HCT116 (cell line): ENCODE data around the gene TCIRG1. TPM values are rescaled to one million over a fixed set of nuclear protein-coding genes. Genes with fewer than 3 reads are reported as not detected.

ENCODE experiments used
- ATAC-seq: fragments of 200-7000 bp; cut with Tn5 transposase; 2 replicates; pipeline ENCODE4 v1.9.1; 2020; ENCODE audit warnings: mild to moderate bottlenecking, moderate library complexity
- BruUV-seq: library from RNA; stranded (reverse); fragments of 400-500 nt; replicated peaks from 2 replicates; lab custom pipeline; 2021; lab: Mats Ljungman, UMichigan
- CTCF ChIA-PET: fragments of 300-600 bp; sonication (Branson Sonifier 250); formaldehyde crosslinking; loops from one replicate; lab custom pipeline; 2021; ENCODE audit warnings: antibody characterized with exemption; lab: Charles Lee
- POLR2A ChIA-PET: fragments of 300-600, 350-600 bp; sonication (Branson Sonifier 250); formaldehyde crosslinking; loops from one replicate; lab custom pipeline; 2021; ENCODE audit warnings: antibody characterized with exemption; lab: Charles Lee
- RAD21 ChIA-PET, 2 experiments: fragments of 300-600 bp; sonication (Branson Sonifier 250); formaldehyde crosslinking; loops; one replicate each; lab custom pipeline; 2023; ENCODE audit warnings: low total read pairs in 2 of 2; ENCODE audit not compliant: uncharacterized antibody in 2 of 2, unreplicated experiment in 2 of 2, low non-redundant PET in 1 of 2; lab: Charles Lee
- DNase-seq: peaks from one replicate; pipeline ENCODE4 v3.0.0-alpha.2; 2010; ENCODE audit warnings: low read depth, low spot score
- H2AFZ ChIP-seq: fragments of 200-600 bp; shearing (Covaris generic), sonication (generic); 2 replicates; pipeline ENCODE4 v1.6.1; 2017; ENCODE audit warnings: low read depth, mixed run types, mixed read lengths, antibody characterized with exemption, low read length; ENCODE audit not compliant: poor library complexity, severe bottlenecking
- H3K27ac ChIP-seq: 2 replicates; pipeline ENCODE4 v1.5.1; 2012; ENCODE audit warnings: low read depth, low read length
- H3K27me3 ChIP-seq: fragments of 200-600 bp; sonication (generic); 2 replicates; pipeline ENCODE4 v1.6.1; 2016; ENCODE audit warnings: mixed run types, low read length, mixed read lengths; ENCODE audit not compliant: insufficient read depth
- H3K36me3 ChIP-seq, 2 experiments: fragments of 200-500 bp in 1 of 2; fragments of 200-600 bp in 1 of 2; sonication (Bioruptor generic) in 1 of 2; sonication (generic) in 1 of 2; 2 replicates each; pipeline versions ENCODE4 v1.5.1 to v1.6.1; 2014 to 2016; ENCODE audit warnings: low read length in 2 of 2, inconsistent platforms in 1 of 2, mixed read lengths in 1 of 2, mixed run types in 1 of 2; ENCODE audit not compliant: insufficient read depth in 2 of 2, control insufficient read depth in 1 of 2
- H3K4me1 ChIP-seq, 2 experiments: fragments of 200-600 bp in 1 of 2; sonication (generic) in 1 of 2; 2 replicates each; pipeline versions ENCODE4 v1.5.1 to v1.6.1; 2012 to 2017; ENCODE audit warnings: low read length in 2 of 2, inconsistent platforms in 1 of 2, mild to moderate bottlenecking in 1 of 2, mixed read lengths in 1 of 2, mixed run types in 1 of 2, moderate library complexity in 1 of 2; ENCODE audit not compliant: insufficient read depth in 2 of 2, control insufficient read depth in 1 of 2
- H3K4me2 ChIP-seq: fragments of 200-600 bp; sonication (generic); 2 replicates; pipeline ENCODE4 v1.6.1; 2017; ENCODE audit warnings: mixed run types, low read length, mixed read lengths
- H3K4me3 ChIP-seq, 2 experiments: fragments of 200-600 bp in 1 of 2; sonication (generic) in 1 of 2; replicated peaks in 1 of 2; 2 replicates each; pipeline ENCODE4 v1.5.1; 2011 to 2016; ENCODE audit warnings: low read length in 2 of 2, control low read depth in 1 of 2, low read depth in 1 of 2, mild to moderate bottlenecking in 1 of 2, mixed read lengths in 1 of 2, mixed run types in 1 of 2
- H3K79me2 ChIP-seq: fragments of 200-600 bp; sonication (generic); 2 replicates; pipeline ENCODE4 v1.6.1; 2017; ENCODE audit warnings: mild to moderate bottlenecking, mixed run types, low read length, moderate library complexity, mixed read lengths; ENCODE audit not compliant: insufficient read depth
- H3K9ac ChIP-seq: fragments of 200-600 bp; sonication (generic); 2 replicates; pipeline ENCODE4 v1.6.1; 2016; ENCODE audit warnings: low read length, mixed read lengths
- H3K9me2 ChIP-seq: fragments of 200-600 bp; sonication (generic), shearing (Covaris generic); 2 replicates; pipeline ENCODE4 v1.6.1; 2017; ENCODE audit warnings: mixed run types, mild to moderate bottlenecking, moderate library complexity; ENCODE audit not compliant: insufficient read depth
- H3K9me3 ChIP-seq, 2 experiments: fragments of 200-500 bp in 1 of 2; fragments of 200-600 bp in 1 of 2; sonication (Bioruptor generic) in 1 of 2; sonication (generic) in 1 of 2; 2 replicates each; pipeline ENCODE4 v1.6.1; 2014 to 2017; ENCODE audit warnings: low read length in 2 of 2, mixed read lengths in 2 of 2, inconsistent platforms in 1 of 2, low read depth in 1 of 2, mild to moderate bottlenecking in 1 of 2, mixed run types in 1 of 2, moderate library complexity in 1 of 2; ENCODE audit not compliant: control insufficient read depth in 1 of 2, insufficient read depth in 1 of 2
- H4K20me1 ChIP-seq: fragments of 200-600 bp; sonication (generic), shearing (Covaris generic); 2 replicates; pipeline ENCODE4 v1.6.1; 2017; ENCODE audit warnings: mixed run types, mild to moderate bottlenecking, moderate library complexity; ENCODE audit not compliant: insufficient read depth
- CEBPB ChIP-seq: IDR thresholded peaks from 2 replicates; pipeline ENCODE4 v1.6.1; 2012; ENCODE audit warnings: low read depth
- EZH2 ChIP-seq: fragments of 200-600 bp; sonication (generic); IDR thresholded peaks from 2 replicates; pipeline ENCODE4 v1.6.1; 2017; ENCODE audit warnings: antibody characterized with exemption, mixed run types
- EZH2phosphoT487 ChIP-seq: fragments of 200-600 bp; IDR thresholded peaks from 2 replicates; pipeline ENCODE4 v1.6.1; 2018; ENCODE audit warnings: antibody characterized with exemption, borderline replicate concordance
- RAD21 ChIP-seq: IDR thresholded peaks from 2 replicates; pipeline ENCODE4 v1.6.1; 2012; ENCODE audit warnings: low read depth, mild to moderate bottlenecking
- SIN3A ChIP-seq: IDR thresholded peaks from 2 replicates; pipeline ENCODE4 v1.6.1; 2012; ENCODE audit warnings: low read depth
- SRF ChIP-seq: IDR thresholded peaks from 2 replicates; pipeline ENCODE4 v1.6.1; 2012; ENCODE audit warnings: low read depth
- YY1 ChIP-seq: IDR thresholded peaks from 2 replicates; pipeline ENCODE4 v1.6.1; 2011; ENCODE audit warnings: low read length, low read depth, moderate library complexity, mild to moderate bottlenecking; ENCODE audit not compliant: insufficient replicate concordance; ENCODE audit errors: extremely low read depth
- ZNF274 ChIP-seq: fragments of 200-500 bp; sonication (Bioruptor generic); IDR thresholded peaks from 2 replicates; pipeline ENCODE4 v1.6.1; 2014; ENCODE audit warnings: mild to moderate bottlenecking, low read depth, low read length, inconsistent platforms
- intact Hi-C: fragments of 100-400 bp; cut with micrococcal nuclease; formaldehyde crosslinking; loops from 2 replicates; pipeline ENCODE4 v1.10.0; 2022
- total RNA-seq: library from RNA; stranded (reverse); gene quantifications from one replicate; pipeline ENCODE4 v1.2.1, GENCODE V29; 2021; ENCODE audit not compliant: unreplicated experiment
- TF ChIP-seq, protein P1 (sequence below), 3 experiments: fragments of 200-600 bp in 1 of 3; sonication (generic) in 1 of 3; IDR thresholded peaks in 2 of 3; conservative IDR thresholded peaks in 1 of 3; 2 replicates each; pipeline ENCODE4 v1.5.1; 2012 to 2017; ENCODE audit warnings: low read depth in 2 of 3, low read length in 2 of 3, antibody characterized with exemption in 1 of 3, borderline replicate concordance in 1 of 3, control low read depth in 1 of 3, mild to moderate bottlenecking in 1 of 3, mixed read lengths in 1 of 3, mixed run types in 1 of 3, moderate library complexity in 1 of 3; ENCODE audit not compliant: insufficient read depth in 1 of 3
- TF ChIP-seq, protein P2 (sequence below): IDR thresholded peaks from 2 replicates; pipeline ENCODE4 v1.6.1; 2012; ENCODE audit warnings: low read depth

The TCIRG1 gene
- total RNA-seq, 1 experiment from 2014 or later: 101 TPM

DNA sequence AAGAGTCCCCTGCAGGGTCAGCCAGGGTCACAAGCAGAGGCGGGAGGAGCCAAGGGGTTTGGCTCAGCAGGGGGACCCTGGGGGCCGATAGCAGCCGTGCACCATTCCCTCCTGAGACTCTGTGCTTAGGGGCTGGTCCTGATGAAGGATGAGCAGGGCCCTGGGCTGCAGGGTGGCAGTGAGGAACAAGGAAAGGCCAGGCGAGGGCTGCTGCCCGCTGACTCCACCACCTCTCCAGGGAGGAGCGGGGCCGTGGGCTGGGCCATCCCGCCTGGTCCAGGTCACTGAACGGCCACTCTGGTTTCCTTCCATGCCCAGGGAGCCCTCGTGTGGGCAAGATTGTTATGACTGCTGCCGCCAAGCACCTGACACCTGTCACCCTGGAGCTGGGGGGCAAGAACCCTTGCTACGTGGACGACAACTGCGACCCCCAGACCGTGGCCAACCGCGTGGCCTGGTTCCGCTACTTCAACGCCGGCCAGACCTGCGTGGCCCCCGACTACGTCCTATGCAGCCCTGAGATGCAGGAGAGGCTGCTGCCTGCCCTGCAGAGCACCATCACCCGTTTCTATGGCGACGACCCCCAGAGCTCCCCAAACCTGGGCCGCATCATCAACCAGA is 17.5 kb upstream of the TCIRG1 start:
- H3K4me2 ChIP-seq: peak overlapping the region; percentile 44
- TF ChIP-seq EZH2: no peak
- TF ChIP-seq, protein P1, sequence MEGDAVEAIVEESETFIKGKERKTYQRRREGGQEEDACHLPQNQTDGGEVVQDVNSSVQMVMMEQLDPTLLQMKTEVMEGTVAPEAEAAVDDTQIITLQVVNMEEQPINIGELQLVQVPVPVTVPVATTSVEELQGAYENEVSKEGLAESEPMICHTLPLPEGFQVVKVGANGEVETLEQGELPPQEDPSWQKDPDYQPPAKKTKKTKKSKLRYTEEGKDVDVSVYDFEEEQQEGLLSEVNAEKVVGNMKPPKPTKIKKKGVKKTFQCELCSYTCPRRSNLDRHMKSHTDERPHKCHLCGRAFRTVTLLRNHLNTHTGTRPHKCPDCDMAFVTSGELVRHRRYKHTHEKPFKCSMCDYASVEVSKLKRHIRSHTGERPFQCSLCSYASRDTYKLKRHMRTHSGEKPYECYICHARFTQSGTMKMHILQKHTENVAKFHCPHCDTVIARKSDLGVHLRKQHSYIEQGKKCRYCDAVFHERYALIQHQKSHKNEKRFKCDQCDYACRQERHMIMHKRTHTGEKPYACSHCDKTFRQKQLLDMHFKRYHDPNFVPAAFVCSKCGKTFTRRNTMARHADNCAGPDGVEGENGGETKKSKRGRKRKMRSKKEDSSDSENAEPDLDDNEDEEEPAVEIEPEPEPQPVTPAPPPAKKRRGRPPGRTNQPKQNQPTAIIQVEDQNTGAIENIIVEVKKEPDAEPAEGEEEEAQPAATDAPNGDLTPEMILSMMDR (IDR thresholded peaks at IDR 0.05 in 2 of 3, conservative IDR thresholded peaks at IDR 0.05 in 1 of 3; ENCODE audit: borderline replicate concordance in 1 of 3, insufficient read depth in 1 of 3, low read depth in 2 of 3, low read length in 2 of 3): peak in 2 of 3 experiments; percentile 47 to 50; a peak in 4 of 6 replicates
- H3K9me2 ChIP-seq: no peaks in the 10 kb centered on the region
- POLR2A ChIA-PET: interaction anchor here (1.1 kb wide), 1 partner anchor 11 kb away, joined by 3 read pairs; the partner anchor contains the start of gene ALDH3B1
- intact Hi-C loops: no loop called here
- no peak overlapping the region for H2AFZ ChIP-seq
- RAD21 ChIA-PET: interaction anchor here in 1 of 2 experiments (2.0 kb wide), 1 partner anchor 11 kb away, joined by 7 read pairs; the partner anchor contains the start of gene ALDH3B1
- H3K79me2 ChIP-seq: no peaks in the 10 kb centered on the region
- H3K9ac ChIP-seq: no peak overlapping the region
- H3K27me3 ChIP-seq: no peaks in the 10 kb centered on the region
- H3K4me3 ChIP-seq: no peak overlapping the region
- H3K36me3 ChIP-seq: no peaks in the 10 kb centered on the region
- ATAC-seq: peak; percentile 49
- no peaks in the 10 kb centered on the region; a peak in 1 of 4 replicates for H3K9me3 ChIP-seq
- H4K20me1 ChIP-seq: no peaks in the 10 kb centered on the region
- CTCF ChIA-PET: interaction anchor here (2.2 kb wide), 1 partner anchor 12 kb away, joined by 9 read pairs; the partner anchor contains the start of gene ALDH3B1
- H3K4me1 ChIP-seq: peaks cover 35 to 61% of the 10 kb centered on the region in 2 experiments
- peak overlapping the region; percentile 60; the same call in 1 of the 2 replicates for H3K27ac ChIP-seq
- no peak for DNase-seq
- no TSS peak for BruUV-seq

DNA sequence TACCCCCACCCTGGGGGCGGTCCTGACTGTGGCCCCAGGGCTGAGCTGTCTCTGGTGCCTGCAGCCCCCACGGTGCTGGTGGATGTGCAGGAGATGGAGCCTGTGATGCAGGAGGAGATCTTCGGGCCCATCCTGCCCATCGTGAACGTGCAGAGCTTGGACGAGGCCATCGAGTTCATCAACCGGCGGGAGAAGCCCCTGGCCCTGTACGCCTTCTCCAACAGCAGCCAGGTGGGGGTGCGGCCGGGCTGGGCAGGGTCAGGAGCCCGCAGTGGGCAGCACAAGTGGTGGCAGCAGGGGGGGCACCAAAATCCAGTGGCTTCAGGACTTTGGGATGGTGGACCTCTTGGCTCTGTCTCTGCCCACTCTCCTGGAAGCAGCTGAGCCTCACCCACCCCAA is 16.3 kb upstream of the TCIRG1 start:
- ATAC-seq: no peak
- H3K79me2 ChIP-seq: no peaks in the 10 kb centered on the region
- BruUV-seq: no TSS peak
- no peak for DNase-seq
- peaks cover 28 to 61% of the 10 kb centered on the region in 2 experiments for H3K4me1 ChIP-seq
- no peaks in the 10 kb centered on the region; a peak in 1 of 4 replicates for H3K9me3 ChIP-seq
- intact Hi-C loops: no loop called here
- CTCF ChIA-PET: no interaction called here
- H3K4me3 ChIP-seq: no peak overlapping the region
- no peak overlapping the region for H3K4me2 ChIP-seq
- POLR2A ChIA-PET: no interaction called here
- no peak overlapping the region for H3K9ac ChIP-seq
- H3K36me3 ChIP-seq: no peaks in the 10 kb centered on the region
- no peaks in the 10 kb centered on the region for H4K20me1 ChIP-seq
- H3K27ac ChIP-seq: no peak overlapping the region
- RAD21 ChIA-PET: interaction anchor here in 1 of 2 experiments (2.0 kb wide), 1 partner anchor 12 kb away, joined by 7 read pairs; the partner anchor contains the start of gene ALDH3B1
- H3K9me2 ChIP-seq: no peaks in the 10 kb centered on the region
- no peaks in the 10 kb centered on the region for H3K27me3 ChIP-seq
- no peak overlapping the region for H2AFZ ChIP-seq
- TF ChIP-seq SRF (no peak), RAD21 (no peak), SIN3A (no peak), CEBPB (no peak), EZH2phosphoT487 (no peak), YY1 (no peak), ZNF274 (no peak)
- TF ChIP-seq, protein P2, sequence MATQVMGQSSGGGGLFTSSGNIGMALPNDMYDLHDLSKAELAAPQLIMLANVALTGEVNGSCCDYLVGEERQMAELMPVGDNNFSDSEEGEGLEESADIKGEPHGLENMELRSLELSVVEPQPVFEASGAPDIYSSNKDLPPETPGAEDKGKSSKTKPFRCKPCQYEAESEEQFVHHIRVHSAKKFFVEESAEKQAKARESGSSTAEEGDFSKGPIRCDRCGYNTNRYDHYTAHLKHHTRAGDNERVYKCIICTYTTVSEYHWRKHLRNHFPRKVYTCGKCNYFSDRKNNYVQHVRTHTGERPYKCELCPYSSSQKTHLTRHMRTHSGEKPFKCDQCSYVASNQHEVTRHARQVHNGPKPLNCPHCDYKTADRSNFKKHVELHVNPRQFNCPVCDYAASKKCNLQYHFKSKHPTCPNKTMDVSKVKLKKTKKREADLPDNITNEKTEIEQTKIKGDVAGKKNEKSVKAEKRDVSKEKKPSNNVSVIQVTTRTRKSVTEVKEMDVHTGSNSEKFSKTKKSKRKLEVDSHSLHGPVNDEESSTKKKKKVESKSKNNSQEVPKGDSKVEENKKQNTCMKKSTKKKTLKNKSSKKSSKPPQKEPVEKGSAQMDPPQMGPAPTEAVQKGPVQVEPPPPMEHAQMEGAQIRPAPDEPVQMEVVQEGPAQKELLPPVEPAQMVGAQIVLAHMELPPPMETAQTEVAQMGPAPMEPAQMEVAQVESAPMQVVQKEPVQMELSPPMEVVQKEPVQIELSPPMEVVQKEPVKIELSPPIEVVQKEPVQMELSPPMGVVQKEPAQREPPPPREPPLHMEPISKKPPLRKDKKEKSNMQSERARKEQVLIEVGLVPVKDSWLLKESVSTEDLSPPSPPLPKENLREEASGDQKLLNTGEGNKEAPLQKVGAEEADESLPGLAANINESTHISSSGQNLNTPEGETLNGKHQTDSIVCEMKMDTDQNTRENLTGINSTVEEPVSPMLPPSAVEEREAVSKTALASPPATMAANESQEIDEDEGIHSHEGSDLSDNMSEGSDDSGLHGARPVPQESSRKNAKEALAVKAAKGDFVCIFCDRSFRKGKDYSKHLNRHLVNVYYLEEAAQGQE: no peak
